HS-5 (cell line): ENCODE measurements around the gene RIT2.
"Not testable (repeated sequence)": the region's sequence is repeated elsewhere in the genome, so short reads cannot be mapped to it uniquely, and the experiment has no call there.

Experiments used
- DNase-seq: peaks from one replicate; pipeline ENCODE4 v3.0.0-alpha.2; 2012; ENCODE audit warnings: low read depth

RIT2 gene

DNA sequence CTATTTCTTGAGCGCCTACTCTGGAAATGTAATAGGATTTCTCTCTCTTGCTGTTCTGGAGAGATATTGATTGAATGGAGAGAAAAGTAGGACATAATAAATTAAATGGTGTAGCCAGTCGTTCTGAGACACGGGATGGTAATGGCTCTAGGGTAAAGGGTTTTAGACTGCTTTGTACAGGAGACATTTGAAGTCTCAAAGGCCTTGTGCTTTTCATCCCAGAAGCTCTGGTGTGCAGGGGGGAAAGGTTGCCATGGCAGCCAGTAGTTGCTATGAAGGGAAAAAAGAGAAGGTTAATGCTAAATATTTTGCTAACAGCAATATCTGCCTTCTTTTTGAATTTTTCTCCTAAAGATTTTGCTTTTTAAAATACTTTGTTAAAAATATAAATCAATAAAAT lies 359.3 kb downstream of the RIT2 start:
- no peak for DNase-seq

DNA sequence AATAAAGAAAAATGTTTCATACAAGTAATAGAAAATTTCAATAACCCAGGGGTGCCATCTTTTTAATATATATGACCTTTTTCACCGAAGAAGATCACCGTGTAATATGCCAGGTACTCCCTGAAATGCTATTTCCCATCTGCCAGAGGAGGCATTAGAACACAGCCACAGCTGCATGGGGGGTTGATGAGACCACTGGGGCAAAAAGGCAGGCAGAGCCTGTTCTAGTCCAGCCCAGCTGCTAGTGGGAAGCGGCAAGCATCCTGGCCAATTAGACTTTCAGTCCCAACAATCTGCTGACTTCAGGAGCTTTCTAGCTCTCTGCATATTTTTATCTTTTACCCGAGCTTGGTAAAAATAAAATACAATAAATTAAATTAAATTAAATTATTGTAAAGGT lies 362.6 kb downstream of the RIT2 start:
- no peak for DNase-seq

DNA sequence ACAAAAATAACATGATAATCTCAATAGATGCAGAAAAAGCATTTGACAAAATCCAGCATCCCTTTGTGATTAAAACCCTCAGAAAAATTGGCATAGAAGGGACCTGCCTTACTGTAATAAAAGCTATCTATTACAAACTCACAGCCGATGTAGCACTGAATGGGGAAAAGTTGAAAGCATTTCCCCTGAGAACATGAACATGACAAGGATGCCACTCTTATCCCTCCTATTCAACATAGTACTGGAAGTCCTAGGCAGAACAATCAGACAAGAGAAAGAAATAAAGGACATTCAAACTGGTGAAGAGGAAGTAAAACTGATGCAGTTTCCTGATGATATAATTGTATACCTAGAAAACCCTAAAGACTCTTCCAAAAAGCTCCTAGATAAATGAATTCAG lies 368.7 kb downstream of the RIT2 start:
- DNase-seq, result no peak

DNA sequence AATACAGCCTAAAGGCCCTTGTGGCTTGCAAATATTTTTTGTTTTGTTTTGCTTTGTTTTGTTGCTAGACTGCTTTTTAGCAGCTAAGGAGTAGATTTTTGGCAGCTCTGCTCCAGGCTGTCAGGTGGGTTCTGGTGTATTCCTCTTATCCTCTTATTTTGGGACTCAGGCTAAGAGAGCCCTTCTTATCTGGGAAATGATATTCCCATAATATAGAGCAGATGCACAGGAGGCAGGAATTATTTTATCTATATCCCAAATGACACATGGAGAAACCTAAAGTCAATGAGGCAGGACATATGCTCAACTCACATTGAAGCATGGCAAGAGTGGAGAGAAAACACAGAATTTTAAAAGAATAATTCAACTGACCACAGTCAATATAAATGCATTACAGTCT lies 369.6 kb downstream of the RIT2 start:
- no peak for DNase-seq

DNA sequence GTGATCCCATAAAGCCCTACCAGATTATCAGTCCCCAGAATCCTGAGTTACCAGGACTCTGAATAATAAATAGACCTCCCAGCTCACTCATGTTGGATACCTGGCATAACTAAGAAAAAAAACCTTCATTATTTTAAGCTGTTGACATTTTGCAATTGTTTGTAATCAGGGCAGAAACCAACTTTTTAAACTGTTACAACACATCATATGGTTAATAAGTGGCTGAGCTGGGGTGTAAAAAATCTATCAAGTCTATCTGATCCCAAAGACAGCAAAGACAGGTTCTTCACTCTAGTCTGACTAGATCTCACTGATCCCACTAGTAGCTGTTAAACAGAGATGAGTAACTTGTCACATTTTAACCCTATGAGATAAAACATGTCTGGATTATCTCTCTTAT lies 370.3 kb downstream of the RIT2 start:
- no peak for DNase-seq

DNA sequence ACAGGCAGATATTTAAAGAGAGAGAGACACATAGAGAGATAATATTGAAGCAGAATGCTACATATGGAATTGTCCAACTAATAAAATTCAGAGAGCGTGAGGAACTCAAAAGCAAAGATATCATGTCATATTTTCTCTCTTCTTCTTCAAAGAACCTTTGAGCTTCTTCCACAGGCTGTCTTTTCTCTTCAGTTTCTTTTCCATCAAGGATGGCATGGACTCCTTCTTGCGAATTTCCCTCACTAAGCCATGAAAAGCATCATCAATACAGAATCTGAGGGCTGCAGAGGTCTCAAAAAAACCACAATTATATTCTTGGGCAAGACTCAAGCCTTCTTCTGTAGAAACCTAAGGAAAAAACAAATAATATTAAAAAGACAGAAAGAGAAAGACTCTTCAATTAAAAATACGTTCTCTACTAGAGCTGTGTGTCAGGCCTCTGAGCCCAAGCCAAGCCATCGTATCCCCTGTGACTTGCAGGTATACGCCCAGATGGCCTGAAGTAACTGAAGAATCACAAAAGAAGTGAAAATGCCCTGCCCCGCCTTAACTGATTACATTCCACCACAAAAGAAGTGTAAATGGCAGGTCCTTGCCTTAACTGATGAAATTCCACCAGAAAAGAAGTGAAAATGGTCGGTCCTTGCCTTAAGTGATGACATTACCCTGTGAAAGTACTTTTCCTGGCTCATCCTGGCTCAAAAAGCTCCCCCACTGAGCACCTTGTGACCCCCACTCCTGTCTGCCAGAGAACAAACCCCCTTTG lies 371.9 kb downstream of the RIT2 start:
- no peak for DNase-seq

DNA sequence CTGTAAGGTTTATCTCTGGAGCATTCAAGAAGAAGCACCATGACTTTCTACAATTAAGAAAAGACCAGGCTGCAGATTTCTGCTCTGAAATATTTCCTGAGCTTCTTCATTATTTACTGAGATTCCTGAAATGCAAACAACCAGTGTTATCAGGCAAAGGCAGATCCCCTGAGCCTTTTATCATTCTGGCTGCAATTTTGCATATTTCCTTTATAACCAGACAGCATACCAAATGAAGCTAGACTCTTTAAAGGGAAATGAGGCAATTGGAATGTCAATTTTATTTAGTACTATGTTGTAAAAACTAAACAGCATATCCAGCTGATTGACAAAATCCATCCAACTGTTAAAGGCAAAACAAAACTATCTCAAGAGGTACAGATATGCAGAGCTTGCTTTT lies 372.5 kb downstream of the RIT2 start:
- DNase-seq, result no peak

DNA sequence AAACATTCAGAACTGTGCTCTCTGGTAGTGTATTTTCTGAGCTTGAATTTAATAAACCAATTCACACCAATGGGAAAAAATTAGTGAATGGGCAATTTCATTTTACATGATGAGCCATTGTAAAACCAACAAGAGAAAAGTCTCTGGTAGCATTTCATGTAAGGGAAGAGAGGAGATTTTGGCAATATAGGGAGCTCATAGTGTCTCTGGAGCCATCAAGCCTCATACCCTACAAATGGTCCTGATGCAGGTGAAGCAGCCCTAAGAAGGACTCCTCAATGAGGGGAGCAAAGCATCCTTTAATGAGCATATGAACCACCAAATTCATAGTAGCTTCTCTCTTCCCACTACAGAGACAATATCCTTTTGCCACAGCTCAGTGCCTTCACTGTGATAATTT lies 373.0 kb downstream of the RIT2 start:
- no peak for DNase-seq

DNA sequence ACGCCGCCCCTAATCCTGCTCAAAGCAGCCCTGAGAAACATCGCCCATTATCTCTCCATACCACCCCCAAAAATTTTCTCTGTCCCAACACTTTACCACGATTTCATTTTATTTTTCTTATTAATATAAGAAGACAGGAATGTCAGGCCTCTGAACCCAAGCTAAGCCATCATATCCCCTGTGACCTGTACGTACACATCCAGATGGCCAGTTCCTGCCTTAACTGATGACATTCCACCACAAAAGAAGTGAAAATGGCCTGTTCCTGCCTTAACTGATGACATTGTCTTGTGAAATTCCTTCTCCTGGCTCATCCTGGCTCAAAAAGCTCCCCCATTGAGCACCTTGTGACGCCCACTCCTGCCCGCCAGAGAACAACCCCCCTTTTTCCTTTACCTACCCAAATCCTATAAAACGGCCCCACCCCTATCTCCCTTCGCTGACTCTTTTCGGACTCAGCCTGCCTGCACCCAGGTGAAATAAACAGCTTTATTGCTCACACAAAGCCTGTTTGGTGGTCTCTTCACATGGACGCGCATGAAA lies 373.6 kb downstream of the RIT2 start:
- not testable (repeated sequence) for DNase-seq

DNA sequence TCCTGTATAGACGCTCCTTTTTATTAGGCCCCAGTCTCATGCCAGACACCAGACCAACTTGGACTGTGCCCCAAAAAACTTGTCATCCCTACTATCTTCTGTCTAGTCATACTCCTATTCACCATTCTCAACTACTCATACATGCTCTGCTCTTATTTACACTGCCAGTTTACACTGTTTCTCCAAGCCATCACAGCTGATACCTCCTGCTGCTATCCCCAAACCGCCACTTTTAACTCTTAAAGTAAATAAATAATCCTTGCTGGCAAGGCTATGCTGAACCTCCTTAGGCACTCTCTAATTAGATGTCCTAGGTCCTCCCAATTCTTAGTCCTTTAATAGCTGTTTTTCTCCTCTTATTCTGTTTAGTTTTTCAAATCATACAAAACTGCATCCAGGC lies 374.2 kb downstream of the RIT2 start:
- not testable (repeated sequence) for DNase-seq

DNA sequence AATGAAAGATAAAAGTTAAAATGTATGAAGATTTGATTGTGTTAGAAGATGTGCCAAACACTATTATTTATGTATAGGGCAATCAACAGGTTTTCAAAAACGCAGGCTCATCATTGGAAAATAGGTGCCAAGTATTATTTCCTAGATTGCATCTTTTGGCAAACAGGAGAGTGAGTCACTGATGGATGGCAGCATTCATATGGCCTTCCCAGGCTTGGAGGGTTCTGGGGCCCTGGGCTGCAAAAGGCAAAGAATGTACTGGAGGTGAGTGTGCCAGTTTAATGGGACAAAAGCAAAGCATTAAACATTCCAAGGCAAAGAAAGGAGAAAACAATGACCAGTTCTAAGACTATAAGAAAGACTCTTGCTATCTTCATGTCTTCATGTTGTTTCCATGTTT lies 379.4 kb downstream of the RIT2 start:
- DNase-seq, result no peak

DNA sequence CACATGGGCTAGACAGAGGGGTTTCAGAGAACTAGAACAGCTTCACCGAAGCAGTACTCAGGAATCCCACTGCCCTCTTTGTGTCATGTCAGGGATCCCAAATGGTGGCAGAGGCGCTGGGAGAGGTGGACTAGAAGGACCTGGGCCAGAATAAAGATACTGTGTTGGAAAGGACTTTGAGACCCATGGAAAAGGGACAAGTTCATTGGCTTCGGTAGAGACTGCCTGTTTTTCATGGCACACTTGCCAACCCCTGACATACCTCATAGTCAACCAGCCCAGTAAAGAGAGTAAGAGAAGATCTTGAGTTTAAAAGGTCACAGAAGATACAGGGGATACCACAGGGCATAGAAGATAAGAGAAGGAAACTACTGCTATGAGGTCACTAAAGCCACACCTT lies 381.0 kb downstream of the RIT2 start:
- no peak for DNase-seq

DNA sequence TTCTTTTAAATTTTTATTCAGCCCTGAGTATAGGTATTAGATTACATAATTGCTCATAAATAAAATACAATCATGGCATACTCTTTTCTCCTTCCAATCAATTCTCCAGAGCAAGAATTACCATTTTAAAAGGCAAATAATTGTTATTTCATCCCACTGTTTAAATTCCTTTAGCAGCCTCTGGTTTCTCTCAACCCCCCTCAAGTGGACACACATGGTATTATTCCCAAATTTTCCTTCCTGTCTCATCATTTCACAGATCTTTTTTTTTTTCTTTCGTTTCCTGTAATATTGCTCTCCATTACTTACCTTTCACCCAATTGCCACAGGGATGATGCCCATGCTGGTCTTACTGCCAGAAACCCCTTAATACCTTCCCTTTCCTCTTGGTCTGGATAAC lies 385.2 kb downstream of the RIT2 start:
- DNase-seq, result no peak

DNA sequence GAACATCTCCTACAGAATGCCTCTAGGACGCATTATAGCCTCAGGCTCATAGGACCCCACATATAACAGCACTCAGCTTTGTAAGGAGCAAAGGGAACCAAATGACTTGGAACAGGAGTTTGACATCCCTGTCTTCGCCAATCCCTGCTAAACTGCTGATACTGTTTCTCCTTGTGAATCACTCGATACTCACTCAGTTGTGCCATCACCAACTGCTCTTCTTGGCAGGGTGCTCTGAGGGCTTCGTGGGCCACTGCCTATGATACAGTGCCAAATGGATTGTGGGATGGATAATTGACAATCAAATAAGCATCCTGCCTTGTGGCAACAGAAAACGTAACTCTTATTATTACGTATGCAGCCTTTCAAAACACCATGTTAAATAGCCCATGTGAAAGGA lies 396.3 kb downstream of the RIT2 start:
- DNase-seq, result no peak

DNA sequence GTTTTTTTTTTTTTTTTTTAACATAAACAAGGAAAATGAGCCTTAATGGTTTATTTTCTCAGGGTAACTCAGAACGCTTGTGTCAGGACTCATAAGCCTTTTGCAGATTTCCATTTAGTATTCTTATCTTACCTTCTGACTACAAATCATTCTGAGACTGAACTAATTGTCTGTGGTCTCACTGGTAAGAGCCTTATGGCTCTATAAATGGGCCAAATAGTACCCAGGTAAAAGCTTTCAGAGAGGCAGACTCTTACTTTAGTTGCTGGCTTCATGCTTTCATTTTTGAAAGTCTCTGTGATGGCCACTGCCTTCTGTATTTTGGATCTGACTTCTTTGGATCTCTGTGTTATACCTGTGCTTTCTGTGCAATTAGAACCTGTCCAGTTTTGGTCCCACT lies 403.4 kb downstream of the RIT2 start:
- no peak for DNase-seq

DNA sequence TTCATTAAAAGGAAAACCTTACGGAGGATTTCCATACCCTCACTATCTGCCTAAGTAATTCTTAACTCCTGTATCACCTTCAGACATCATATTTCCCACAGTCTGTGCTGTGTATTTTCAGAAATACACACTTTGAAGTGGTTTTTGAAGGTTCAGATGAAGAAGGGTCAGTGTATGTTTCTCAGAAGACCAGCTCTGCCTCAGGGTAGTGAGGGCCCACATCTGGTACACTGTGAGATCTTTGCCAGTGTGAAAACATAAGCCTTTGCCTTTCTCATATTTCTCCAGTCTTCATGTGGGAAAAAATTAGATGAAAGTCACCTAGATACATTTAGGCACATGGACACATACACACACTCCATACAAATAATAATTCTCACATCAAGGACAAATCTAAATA lies 408.4 kb downstream of the RIT2 start:
- no peak for DNase-seq

DNA sequence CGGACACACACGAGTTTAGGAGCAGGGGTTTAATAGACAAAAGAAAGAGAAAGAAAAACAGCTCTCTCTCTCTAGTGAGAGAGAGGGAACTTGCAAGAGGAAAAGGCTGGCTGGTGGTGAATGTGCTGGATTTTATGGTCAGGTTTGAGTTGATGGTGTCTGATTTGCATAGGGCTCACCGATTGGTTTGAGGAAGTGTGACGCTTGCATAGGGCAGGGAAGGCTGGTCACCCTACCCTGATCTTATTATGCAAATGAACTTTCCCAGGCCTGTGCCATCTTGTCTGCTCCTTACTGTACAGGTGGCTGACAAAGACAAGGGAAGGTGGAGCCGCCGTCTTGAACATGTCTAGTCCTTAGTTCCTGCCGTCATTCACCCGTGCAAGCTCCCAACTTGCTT lies 408.9 kb downstream of the RIT2 start:
- DNase-seq, result no peak

DNA sequence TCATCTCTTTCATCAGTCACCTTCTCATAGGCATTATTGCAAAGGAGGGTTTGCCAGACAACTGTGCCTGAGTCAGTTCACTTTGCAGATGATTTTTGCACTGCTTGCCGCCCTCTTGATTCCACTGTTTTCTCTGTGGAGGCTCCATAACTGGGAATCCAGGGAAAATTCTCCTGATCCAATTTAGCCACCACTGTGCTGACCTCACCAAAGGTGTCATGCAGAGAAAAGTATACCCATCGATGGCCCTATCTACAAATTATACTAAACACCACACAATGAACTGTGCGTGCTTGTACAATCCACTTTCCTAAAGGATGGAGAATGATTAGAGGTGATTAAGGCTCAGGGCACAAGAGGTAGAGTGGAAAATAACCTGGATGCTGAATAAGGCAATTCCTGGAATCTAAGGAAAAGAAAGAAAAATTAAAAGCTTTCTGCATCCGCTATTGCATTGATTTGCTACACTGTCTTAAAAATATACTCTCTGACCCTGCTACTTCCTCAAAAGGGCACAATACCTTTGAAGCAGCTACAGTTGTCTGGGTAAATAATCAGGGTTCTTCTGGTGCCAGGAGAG lies 409.4 kb downstream of the RIT2 start:
- DNase-seq, result no peak
